DND-41 (cell line): ENCODE data around the gene GDAP2.

Experiments
- ATAC-seq: fragments of 200-7000 bp; cut with Tn5 transposase; 3 replicates; pipeline ENCODE4 v1.9.1; 2021; ENCODE audit warnings: low read depth; ENCODE audit not compliant: insufficient read depth
- DNase-seq: peaks from one replicate; pipeline ENCODE4 v3.0.0-alpha.2; 2020
- H2AFZ ChIP-seq: 2 replicates; pipeline ENCODE4 v1.6.0; 2012; ENCODE audit warnings: low read depth, low read length
- H3K27ac ChIP-seq: 2 replicates; pipeline ENCODE4 v1.5.1; 2012; ENCODE audit warnings: low read length, inconsistent platforms
- H3K27me3 ChIP-seq: fragments of 200-600 bp; sonication (generic); 2 replicates; pipeline ENCODE4 v1.6.0; 2012; ENCODE audit warnings: low read length, mild to moderate bottlenecking, inconsistent platforms; ENCODE audit not compliant: insufficient read depth, poor library complexity
- H3K36me3 ChIP-seq: 2 replicates; pipeline ENCODE4 v1.5.1; 2012; ENCODE audit warnings: low read length, inconsistent platforms; ENCODE audit not compliant: insufficient read depth
- H3K4me1 ChIP-seq: 2 replicates; pipeline ENCODE4 v1.5.1; 2012; ENCODE audit warnings: mild to moderate bottlenecking, low read length; ENCODE audit not compliant: insufficient read depth
- H3K4me2 ChIP-seq: 2 replicates; pipeline ENCODE4 v1.6.0; 2012; ENCODE audit warnings: mild to moderate bottlenecking, moderate library complexity, low read length, inconsistent platforms; ENCODE audit not compliant: insufficient read depth
- H3K4me3 ChIP-seq, 2 experiments: fragments of 200-600 bp in 1 of 2; shearing (Covaris generic) in 1 of 2; 2 replicates each; pipeline ENCODE4 v1.5.1; 2012 to 2016; ENCODE audit warnings: inconsistent platforms in 2 of 2, low read length in 2 of 2, mild to moderate bottlenecking in 2 of 2, low read depth in 1 of 2, moderate library complexity in 1 of 2
- H3K79me2 ChIP-seq: 2 replicates; pipeline ENCODE4 v1.6.0; 2012; ENCODE audit warnings: low read length, inconsistent platforms; ENCODE audit not compliant: insufficient read depth
- H3K9ac ChIP-seq: 2 replicates; pipeline ENCODE4 v1.6.0; 2012; ENCODE audit warnings: low read depth, mild to moderate bottlenecking, inconsistent platforms, low read length, moderate library complexity
- H3K9me3 ChIP-seq: 2 replicates; pipeline ENCODE4 v1.5.1; 2012; ENCODE audit warnings: low read length, moderate library complexity, mild to moderate bottlenecking, inconsistent platforms; ENCODE audit not compliant: insufficient read depth, severe bottlenecking
- H4K20me1 ChIP-seq: 2 replicates; pipeline ENCODE4 v1.6.0; 2012; ENCODE audit warnings: low read length; ENCODE audit not compliant: insufficient read depth
- CTCF ChIP-seq: IDR thresholded peaks from 2 replicates; pipeline ENCODE4 v1.5.1; 2012; ENCODE audit warnings: borderline replicate concordance, low read length, moderate library complexity, mild to moderate bottlenecking; ENCODE audit not compliant: poor library complexity, severe bottlenecking; ENCODE audit errors: extremely low read depth
- EZH2 ChIP-seq: IDR thresholded peaks from 3 replicates; pipeline ENCODE4 v1.6.1; 2012; ENCODE audit warnings: borderline replicate concordance, low read depth, mild to moderate bottlenecking, moderate library complexity, low read length, inconsistent platforms; ENCODE audit not compliant: severe bottlenecking

Gene GDAP2

GRCh38 chr1:117826119-117826518 lies 103.3 kb downstream of the GDAP2 start:
- H3K79me2 ChIP-seq: no peaks in the 10 kb centered on the region
- TF ChIP-seq EZH2 (no peak), CTCF (no peak)
- no peak overlapping the region for H3K4me3 ChIP-seq
- peaks cover 11% of the 10 kb centered on the region for H3K9me3 ChIP-seq
- H4K20me1 ChIP-seq: no peaks in the 10 kb centered on the region
- 0 out of 3 replicates have a peak, but pooled peaks have one; percentile 17 for ATAC-seq
- no peak overlapping the region for H2AFZ ChIP-seq
- no peaks in the 10 kb centered on the region for H3K27me3 ChIP-seq
- no peak overlapping the region for H3K9ac ChIP-seq
- H3K4me2 ChIP-seq: no peak overlapping the region
- no peak overlapping the region for H3K27ac ChIP-seq
- H3K4me1 ChIP-seq: no peaks in the 10 kb centered on the region
- no peak for DNase-seq
- H3K36me3 ChIP-seq: no peaks in the 10 kb centered on the region

GRCh38 chr1:117825414-117825813 lies 104.0 kb downstream of the GDAP2 start:
- no peak for ATAC-seq
- Histone ChIP-seq H3K27me3 (no peaks in the 10 kb centered on the region), H3K9me3 (peaks cover 13% of the 10 kb centered on the region), H3K27ac (no peak overlapping the region), H3K4me1 (no peaks in the 10 kb centered on the region), H3K4me2 (no peak overlapping the region), H4K20me1 (no peaks in the 10 kb centered on the region), H3K4me3 (no peak overlapping the region), H3K9ac (no peak overlapping the region), H3K79me2 (no peaks in the 10 kb centered on the region), H2AFZ (no peak overlapping the region), H3K36me3 (no peaks in the 10 kb centered on the region)
- TF ChIP-seq CTCF (no peak), EZH2 (no peak)
- DNase-seq: no peak

GRCh38 chr1:117824616-117825015 lies 104.8 kb downstream of the GDAP2 start:
- Histone ChIP-seq H4K20me1 (no peaks in the 10 kb centered on the region), H3K4me2 (no peak overlapping the region), H3K9ac (no peak overlapping the region), H3K9me3 (peaks cover 13% of the 10 kb centered on the region), H3K36me3 (no peaks in the 10 kb centered on the region), H3K4me1 (no peaks in the 10 kb centered on the region), H3K4me3 (no peak overlapping the region), H3K27me3 (no peaks in the 10 kb centered on the region), H3K27ac (no peak overlapping the region), H3K79me2 (no peaks in the 10 kb centered on the region), H2AFZ (no peak overlapping the region)
- no peak for TF ChIP-seq EZH2
- no peak for TF ChIP-seq CTCF
- ATAC-seq: no peak
- no peak for DNase-seq
